ENCODE measurements around the gene MYO1A.
"Not testable (repeated sequence)": the region's sequence is repeated elsewhere in the genome, so short reads cannot be mapped to it uniquely, and the experiment has no call there.

MYO1A gene

DNA sequence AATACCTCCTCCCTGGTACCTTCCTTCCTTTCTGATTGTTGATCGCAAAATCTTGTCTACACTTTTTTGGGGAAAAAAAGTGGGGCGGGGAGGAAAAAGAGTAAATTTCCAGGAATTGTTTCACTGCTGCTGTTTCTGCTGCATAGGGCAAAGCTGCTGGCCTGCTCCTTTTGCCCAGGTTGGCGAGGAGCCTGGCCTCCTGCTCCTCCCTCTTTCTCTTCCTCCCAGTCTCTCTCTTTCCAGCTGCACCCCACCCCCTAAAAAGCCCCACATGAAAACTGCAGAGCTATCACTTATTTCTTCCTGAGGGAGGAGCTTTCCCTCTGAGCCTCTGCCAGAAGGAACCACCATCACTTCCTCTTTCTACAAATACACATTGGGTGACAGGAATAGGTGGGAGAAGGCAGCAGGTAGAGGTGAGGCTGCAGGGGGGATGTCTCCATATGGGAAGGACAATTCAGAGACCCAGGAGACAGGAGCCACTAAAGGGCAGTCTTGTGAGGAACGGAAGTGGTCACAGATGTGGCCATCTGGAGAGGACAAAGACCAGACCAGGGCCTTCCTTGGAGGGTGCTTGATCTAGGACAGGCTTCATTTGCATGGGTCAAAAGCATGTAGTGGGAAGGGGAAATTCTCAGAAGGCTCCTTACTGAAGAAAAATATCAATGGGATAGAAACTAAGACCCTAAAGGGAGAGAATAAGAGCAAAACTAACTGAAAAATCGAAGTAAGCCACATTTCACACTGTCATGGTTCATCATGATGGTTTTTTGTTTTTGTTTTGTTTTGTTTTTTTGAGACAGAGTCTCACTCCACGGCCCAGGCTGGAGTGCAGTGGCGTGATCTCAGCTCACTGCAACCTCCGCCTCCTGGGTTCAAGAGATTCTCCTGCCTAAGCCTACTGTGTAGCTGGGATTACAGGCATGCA is 58.3 kb downstream of the MYO1A start:
- no peak for DNase-seq

DNA sequence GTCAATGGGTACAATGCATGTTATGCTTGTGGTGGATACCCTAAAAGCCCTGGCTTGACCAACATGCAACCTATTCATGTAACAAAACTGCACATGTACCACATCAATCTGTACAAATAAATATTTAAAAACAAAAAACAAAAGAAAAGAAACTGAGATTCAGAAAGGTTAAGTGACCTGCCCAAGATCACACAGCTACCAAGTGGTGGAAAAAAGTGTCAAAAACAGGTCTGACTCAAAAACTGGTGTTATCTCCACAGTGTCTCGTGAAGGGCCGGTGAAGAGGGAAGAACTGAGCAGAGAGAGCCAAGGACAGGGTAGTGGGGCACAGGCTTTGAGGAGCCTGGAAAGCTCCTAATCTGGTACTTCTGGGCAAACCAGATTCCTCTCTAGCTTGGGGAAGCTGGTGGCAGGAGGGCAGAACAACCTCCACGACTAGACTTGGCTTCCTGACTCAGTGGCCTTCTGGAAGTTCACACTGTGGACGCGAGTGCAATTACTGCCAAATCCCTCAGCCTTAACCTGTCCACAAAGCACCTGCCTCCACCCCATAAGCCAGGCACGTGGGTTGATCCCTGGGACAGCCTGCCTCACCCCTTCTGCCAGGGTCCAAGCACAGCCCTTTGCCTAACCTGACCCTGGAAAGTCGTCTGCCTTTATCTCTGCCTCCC is 59.1 kb downstream of the MYO1A start:
- no peak for DNase-seq

GRCh38 chr12:56989861-56990610 is 59.9 kb downstream of the MYO1A start:
- no peak for DNase-seq

DNA sequence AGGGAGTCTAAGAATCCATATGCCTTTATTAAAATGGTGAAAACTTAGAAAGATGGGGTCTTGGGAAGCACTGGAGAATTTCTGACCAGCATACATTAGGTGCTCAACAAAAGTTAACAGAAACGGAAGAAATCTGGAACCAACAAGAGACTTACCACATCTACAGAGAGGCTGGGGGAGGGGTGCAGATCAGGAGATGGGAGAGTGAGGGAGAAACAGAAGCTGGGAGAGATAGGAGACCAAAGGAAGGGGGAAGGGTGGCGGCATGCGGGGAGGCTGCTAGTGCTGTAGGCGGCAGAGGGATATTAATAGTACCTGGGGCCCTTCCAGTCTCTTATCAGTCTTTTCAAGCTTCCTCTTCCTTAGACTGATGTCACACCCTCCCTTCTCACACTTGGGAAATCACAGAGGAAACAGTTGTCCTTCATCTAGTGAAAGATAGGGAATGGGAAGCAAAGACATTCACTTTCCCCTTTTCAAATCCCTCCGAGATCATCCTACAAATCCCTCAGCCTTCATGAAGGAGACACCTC is 61.7 kb downstream of the MYO1A start:
- DNase-seq = no peak

DNA sequence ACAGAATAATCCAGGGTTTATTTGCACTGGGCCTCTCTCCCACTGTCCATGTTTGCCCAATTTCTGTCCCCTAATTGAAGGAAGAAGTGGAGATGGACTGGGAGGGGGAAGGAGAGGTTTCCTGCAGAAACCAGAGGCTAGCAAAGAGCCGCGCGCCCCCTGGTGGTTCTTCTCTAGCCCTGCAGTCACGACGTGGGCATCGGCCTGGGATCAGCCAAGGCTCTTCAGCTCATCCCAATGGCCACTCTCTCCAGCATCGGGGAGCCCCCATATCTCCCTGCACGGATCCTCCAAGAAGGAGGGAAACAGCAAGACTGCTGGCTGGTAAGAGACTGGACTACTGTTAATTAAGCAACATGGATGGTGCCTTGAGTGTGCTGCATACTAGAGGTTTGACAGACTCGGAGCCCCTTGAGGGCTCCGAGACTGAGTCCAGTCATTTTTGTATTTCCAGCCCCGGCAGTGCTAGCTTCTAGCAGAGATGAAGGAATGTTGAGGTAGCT is 62.3 kb downstream of the MYO1A start:
- peak; percentile 86 for DNase-seq

GRCh38 chr12:56987011-56987410 is 62.9 kb downstream of the MYO1A start:
- no peak for DNase-seq

- not testable (repeated sequence) for DNase-seq
Observed at GRCh38 chr12:56985714-56986113, 64.2 kb downstream of the MYO1A start.

- DNase-seq = no peak
Observed at GRCh38 chr12:56983386-56983785, 66.5 kb downstream of the MYO1A start.

DNA sequence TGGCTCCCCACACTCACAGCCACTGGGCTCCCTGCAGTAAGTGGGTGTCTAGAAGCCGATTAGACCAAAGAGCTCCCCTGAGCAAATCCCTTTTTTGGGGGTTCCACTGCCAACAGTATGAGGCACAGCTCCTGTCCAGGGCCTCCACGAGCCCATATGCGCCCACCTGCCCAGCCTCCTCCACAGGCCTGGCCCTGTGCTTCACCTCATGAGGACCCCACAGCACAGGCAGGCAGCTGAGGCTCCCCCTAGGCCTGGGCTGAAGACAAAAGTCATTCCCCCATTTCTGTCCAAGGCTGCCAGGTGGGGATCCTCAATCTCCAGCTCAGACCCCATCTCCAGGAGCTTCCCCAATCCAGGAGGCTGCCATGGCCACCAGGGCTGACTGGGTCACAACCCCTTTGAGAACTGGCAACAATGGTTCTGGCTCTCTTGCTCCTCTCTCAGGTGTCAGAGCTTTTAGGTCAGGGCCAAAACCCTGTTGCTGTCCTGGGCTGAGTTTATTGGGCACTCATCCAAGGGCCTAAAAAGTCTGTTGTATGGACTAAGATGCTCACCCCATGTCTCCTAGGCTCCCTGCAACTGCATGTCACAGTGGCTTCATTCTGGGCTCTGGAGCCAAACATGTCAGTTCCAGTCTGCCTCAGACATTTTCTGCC is 67.2 kb downstream of the MYO1A start:
- DNase-seq = not testable (repeated sequence)

DNA sequence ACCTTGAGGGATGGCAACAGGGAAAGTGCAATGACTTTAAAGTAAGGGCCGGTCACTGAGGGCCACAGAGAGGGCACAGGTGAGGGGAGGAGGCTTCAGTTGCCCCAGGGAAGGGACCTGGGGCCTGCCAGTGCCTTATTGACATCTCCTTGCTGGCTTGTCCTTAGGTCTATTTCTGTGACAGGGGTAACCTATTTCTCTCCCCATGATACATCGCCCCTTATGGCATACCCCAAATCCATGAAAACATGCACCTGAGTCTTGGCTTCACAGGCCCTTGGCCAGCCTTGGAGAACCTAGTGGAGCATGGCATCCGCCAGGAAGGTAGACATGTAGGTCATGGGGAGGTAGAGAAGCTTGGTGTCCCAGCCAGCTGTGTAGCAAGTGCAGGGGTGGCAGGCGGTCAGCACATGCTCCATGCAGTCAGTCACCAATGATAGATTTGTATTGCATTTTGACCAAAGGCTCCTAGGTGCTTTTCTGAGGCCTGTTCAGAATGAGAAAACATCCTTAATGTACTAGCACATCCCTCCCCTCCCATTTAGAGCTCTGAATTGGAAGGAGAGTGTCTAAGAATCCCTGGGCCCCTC is 68.9 kb downstream of the MYO1A start:
- no peak for DNase-seq

DNA sequence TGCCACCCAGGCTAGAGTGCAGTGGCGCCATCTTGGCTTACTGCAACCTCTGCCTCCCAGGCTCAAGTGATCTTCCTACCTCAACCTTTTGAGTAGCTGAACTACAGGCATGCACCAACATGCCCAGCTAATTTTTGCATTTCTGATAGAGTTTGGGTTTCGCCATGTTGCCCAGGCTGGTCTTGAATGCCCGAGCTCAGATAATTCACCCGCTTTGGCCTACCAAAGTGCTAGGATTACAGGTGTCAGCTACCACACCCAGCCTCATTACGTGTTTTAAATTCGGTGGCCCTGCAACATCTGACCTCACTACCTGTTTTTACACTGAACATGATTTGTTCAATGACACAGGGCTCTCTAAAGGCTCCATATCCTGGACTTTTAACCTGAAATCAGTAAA is 69.7 kb downstream of the MYO1A start:
- no peak for DNase-seq

GRCh38 chr12:56979628-56980027 is 70.3 kb downstream of the MYO1A start:
- DNase-seq = no peak
